ENCODE measurements around the gene C20orf96.
"Not testable (repeated sequence)": the region's sequence is repeated elsewhere in the genome, so short reads cannot be mapped to it uniquely, and the experiment has no call there.

Gene C20orf96

DNA sequence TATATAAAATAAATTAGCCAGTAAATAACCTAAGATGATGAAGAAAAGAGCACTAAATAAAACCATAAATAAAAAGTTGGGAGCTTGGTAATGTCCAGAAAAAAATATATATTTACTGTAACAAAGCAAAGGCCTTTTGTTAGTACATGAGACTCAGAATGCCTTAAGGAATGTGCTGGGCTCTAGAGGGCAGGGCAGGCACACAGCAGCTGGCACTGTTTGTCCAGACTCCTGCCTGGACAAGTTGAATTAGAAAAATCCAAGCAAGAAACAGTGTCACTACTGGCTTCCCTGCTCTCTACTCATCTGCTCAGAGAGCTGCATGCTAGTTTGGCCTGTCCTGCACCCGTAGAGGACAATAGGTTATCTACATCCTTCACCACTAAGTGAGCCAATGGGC is 54.7 kb downstream of the C20orf96 start:
- DNase-seq, result no peak

DNA sequence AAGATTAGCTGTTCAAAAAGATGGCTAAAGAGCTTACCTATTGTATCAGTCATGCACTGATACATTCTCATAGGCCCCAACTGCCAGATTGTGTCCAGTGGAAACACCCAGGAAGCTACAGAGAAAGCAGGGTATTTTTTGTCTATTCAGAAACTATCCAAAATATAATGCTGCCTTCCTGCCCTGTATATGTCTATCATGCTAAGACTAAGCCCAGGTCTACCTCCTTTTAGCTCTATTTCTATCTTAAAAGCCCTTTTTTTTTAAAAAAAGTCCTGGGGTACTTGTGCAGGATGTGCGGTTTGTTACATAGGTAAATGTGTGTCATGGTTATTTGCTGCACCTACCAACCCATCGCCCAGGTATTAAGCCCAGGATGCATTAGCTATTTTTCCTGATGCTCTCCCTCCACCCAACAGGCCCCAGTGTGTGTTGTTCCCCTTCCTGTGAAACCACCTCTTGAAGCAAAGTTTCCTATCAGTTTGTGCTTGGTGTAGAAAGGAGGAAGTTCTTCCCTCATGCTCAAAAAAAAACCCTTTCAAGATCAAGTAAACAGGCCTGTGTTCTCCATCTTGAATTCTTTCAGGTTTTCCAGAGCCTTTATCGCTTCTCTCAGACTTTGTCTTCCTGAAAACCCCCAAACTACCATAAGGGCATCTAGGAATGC is 63.0 kb downstream of the C20orf96 start:
- no peak for DNase-seq

DNA sequence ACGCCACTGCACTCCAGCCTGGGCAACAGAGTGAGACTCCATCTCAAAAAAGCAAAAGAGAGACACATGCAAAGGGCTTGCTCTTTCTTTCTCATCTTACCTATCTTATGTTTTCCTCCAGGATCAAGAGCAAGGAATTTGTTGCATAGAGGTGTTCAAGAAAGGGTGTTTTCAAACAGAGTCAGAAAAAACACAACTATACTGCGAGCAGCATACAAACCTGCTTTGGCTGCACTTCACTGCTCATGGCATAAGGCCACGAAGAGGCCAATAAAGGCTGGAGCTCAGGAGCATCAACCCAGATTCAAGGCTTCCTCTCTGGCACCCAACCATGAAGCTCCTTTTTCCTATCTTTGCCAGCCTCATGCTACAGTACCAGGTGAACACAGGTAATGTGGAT is 63.6 kb downstream of the C20orf96 start, which contains the start of gene DEFB129:
Gene DEFB129 (plus strand): TSS at position 301 of the 400 bp plus-strand sequence. CDS start 31 bp downstream, at position 332.
- DNase-seq, result no peak

DNA sequence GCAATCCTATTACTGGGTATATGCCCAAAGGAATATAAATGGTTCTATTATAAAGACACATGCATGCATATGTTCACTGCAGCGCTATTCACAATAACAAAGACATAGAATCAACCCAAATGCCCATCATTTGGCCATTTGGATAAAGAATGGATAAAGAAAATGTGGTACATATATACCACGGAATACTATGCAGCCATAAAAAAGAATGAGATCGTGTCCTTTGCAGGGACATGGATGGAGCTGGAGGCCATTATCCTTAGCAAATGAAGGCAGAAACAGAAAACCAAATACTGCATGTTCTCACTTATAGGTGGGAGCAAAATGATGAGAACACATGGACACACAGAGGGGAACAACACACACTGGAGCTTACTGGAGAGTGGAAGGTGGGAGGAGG is 64.7 kb downstream of the C20orf96 start:
- not testable (repeated sequence) for DNase-seq

DNA sequence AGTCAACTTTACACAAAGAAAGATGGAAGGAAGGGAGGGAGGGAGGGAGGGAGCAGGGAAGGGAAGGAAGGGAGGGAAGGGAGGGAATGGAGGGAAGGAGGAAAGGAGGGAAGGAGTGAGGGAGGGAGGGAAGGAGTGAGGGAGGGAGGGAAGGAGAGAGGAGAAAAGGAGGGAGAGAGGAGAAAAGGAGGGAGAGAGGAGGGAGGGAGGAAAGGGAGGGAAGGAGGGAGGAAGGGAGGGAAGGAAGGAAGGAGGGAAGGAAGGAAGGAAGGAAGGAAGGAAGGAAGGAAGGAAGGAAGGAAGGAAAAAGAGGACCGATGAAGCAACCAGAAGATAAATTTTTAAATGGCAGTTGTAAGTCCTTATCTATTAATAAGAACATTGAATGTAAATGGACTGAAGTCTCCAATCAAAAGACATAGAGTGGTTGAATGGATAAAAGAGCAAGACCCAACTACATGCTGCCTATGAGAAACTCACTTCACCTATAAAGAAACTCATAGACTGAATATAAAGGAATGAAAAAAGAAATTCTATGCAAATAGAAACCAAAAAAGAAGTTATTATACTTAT is 69.2 kb downstream of the C20orf96 start:
- no peak for DNase-seq

All from activated CD4-positive, CD25-positive, alpha-beta regulatory T cell (primary cell).